Hypothalamus (tissue), 51 donors: ENCODE results near the gene HBS1L.
A peak's percentile ranks its signal among the peaks of the same experiment; 100 is the strongest.

Experiments used
- DNase-seq, 51 donors: peaks; one replicate each; lab custom pipeline; 2025; lab: John Stamatoyannopoulos, UW

Gene HBS1L

GRCh38 chr6:135054569-135055498 is at the start of gene HBS1L:
Gene HBS1L (minus strand): TSS chr6:135054822. CDS start chr6:135054691, 131 bp downstream.
- DNase-seq, result peak; percentile 71 to 97 (median 92)

- DNase-seq, result no peak
Measured at GRCh38 chr6:135104199-135104598, 49.6 kb upstream of the HBS1L start.

- no peak for DNase-seq
Measured at GRCh38 chr6:135102191-135102590, 47.6 kb upstream of the HBS1L start.

DNA sequence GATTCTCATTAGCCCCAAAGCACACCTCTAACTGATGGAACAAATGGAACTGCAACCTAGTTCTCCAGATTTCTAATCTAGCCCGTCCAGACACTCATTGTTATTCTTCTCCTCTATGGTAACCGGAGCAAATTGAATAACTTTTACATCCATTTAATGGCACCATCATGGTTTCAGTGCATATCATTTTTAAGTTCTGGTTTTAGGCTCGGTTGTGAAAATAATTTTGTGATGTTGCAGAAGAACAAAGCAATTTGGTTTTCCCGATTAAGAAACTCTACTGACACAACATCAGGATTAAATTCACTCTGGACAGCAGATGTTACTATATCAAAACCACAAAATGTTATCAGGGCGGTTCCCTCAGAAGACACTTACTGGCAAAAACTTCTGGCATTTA is 42.5 kb upstream of the HBS1L start:
- no peak for DNase-seq

DNA sequence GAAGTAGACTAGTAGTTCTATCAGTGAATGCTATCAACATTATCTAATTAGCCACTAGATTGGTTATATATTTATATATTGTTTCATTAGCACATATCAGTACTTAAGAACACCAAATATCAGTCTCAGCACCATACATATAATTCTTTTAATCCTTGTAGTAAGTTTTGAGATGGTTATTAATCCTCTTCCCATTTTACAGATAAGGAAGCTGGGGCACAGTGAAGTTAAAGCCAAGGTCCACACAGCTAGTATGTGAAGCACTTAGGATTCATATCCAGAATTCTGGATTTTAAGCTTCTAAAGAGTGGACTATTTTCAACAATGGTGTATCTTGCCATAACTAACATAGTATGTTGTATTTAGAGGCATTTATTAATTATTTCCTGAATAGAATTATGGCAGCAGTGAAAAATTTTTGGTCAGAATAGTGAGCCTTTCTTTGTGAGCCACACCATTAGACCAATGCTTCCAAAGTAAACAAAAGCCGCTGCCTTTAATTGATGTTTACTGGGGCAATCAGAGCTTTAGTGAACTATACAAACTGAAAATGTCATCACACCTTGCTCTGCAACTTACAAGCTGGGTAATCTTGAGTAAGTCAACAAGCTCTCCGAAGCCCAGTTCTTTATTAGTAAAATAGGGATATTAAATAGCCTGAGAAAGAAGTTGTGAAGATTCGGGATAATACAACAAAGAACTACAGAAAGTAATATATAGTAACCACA is 41.9 kb upstream of the HBS1L start:
- no peak for DNase-seq

- DNase-seq, result no peak
Measured at GRCh38 chr6:135095716-135096115, 41.1 kb upstream of the HBS1L start.

DNA sequence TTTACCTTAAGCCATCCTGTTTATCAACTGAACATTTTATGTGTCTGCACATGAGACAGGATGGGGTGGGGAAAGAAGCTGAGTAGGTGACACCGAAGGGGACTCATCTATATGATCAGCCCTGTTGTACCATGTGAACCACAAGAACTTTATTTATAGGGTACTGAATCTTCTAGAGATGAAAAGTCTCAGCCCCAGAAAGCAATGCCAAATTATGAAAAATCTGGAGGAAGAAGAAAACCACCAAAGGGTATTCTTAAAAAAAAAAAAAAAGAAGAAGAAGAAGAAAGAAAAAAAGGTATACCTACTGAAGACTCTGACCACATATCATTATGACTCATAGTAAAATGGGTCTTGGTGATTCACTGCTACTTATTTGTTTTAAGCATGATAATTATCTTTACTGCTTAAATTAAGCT is 39.8 kb upstream of the HBS1L start:
- no peak for DNase-seq

DNA sequence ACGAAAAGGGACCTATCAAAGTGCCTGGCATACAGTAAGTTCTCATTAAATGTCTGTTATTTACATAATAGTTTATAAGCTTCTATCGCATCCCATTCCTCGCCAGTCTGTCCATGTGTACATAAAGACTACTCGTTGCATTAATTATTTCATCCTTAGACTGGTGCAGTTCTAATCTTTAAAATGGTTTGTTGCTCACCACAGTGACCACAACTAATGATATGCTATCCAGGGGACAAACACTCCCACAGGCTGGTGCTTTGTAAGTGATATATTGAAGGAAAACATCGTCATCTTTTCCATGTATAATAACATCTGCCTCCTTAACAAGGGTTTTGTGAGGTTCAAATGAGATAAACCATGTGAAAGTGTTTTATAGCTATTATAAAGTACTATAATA is 39.0 kb upstream of the HBS1L start:
- no peak for DNase-seq

DNA sequence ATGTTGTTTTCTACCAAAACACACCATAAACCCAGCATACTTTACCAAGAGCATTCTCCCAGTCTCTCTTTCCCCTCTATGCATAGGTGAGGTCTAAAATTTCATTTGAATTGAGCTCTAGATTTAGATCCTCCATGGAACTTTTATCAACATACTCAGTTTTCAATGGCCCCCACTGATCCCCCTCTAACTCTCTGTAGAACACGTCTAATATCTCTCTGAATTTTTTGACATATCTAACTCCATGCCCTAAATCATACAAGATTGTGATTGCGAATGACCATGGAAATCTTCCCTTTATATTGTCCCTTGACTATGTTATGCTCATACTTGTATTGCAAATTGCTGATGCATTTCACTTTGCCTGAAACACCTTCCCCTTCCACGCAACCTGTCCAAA is 38.1 kb upstream of the HBS1L start:
- DNase-seq, result no peak

- no peak for DNase-seq
Measured at GRCh38 chr6:135090819-135091218, 36.2 kb upstream of the HBS1L start.

DNA sequence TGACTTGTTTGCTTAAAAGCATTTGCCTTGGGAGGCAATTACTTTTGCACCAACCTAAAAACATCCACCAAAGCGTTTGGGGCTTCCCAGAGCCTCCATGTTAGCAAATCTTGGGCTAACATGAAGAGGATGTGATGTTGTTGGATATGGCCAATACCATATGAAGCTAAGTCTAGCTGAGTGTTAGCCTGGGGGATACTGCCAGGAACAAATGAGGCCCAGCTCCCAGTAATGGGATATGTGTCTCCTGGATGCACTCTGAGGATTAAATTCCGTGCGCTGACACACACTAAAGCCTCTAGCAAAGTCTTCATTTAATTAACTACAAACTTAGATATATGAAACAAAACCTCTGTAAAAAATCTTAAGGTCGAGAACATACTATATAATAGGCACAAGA is 35.3 kb upstream of the HBS1L start:
- no peak for DNase-seq

DNA sequence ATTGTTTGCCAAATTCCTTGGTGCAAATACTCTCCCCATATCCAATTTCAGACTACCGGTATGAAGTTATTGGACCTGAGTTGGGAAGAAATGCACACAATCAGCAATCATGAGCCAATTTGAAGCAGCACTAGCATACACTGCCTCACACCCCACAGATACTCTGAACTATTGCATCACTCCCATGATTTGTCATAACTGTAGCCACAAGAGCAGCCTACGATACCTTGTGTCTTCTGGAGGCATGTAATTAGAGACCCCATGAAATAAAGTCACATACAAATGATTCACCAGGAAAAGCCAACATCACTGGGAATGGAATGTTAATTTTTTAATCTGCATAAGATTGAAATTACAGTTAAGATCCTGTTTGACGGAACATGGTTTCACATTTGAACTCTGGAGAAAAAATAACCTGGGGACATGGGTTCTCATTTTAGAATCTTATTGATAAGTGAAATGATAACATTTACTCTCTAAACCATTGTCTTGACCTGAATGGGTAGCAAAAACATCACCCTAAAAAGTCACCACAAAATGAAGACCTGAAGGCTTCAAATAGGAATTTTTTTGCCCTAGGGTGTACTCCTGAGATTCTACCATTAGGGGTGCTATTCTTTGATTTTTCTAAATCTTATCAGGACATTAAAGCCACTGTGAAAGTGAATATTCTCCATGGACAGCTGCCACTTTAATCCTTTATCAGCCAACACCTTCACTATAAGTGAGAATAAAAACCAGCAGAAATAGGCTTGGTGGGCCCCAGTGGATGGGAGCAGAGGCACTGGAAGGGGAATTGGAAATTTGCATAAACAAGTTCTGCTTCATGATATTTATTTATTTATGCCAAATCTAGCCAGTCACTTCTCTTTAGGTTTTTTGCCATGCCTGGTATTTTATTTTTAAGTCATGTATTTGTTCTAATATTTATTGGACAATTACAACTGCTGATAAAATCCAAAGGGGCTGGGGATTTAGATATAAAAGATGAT is 34.5 kb upstream of the HBS1L start:
- DNase-seq, result no peak

- DNase-seq, result no peak
Measured at GRCh38 chr6:135088281-135088680, 33.7 kb upstream of the HBS1L start.

- no peak for DNase-seq
Measured at GRCh38 chr6:135087803-135088202, 33.2 kb upstream of the HBS1L start.

DNA sequence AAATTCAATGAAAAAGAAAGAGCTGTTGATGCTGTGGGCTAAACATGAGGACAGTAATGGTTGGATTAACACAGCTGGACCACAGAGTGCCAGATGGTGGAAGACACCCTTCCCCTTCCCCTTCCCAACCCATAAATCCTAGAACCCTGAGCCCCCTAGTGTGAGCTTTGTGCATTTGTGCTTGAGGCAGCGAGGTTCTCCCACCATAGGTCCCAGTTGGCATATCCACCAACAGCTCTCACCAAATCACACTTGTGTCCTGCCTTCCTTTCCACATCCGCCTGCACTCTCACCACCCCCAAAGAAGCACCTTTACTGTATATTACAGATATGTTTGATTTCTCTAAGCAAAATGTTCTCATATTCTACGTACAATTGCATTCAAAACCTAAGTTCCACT is 32.8 kb upstream of the HBS1L start:
- no peak for DNase-seq

- DNase-seq, result no peak
Measured at GRCh38 chr6:135086414-135086764, 31.8 kb upstream of the HBS1L start.

DNA sequence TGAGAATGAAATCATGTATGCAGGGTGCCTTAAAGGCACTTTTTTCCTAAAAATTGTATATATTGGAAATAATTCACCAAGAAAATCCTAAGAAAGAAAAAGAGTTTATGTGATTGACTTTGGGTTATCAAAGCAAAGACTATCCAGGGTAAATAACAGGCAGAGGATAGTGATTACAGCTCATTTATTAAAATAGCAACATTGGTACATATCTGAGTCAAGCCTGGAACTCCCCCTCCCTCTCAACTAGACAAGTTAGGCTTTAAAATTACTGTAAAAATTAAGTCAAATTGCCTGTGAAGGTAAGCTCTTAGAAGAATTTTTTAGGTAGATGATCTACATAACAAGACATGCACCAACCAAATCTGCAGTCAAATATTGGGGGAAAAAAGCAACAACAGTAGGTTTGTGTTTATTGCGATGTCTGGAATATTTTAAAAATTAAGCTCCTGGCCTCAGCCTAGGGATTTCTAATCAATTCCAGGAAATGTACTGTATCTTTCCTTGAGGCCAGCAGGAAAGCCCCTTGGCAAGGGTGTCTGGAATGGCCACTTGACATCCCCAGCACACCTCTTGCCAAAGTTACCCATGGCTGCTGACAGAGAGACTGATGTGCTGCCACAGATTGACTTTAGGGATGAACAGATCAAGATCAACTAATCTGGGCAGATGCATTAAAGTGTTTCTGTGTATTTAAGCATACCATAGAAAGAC is 31.2 kb upstream of the HBS1L start:
- no peak for DNase-seq

DNA sequence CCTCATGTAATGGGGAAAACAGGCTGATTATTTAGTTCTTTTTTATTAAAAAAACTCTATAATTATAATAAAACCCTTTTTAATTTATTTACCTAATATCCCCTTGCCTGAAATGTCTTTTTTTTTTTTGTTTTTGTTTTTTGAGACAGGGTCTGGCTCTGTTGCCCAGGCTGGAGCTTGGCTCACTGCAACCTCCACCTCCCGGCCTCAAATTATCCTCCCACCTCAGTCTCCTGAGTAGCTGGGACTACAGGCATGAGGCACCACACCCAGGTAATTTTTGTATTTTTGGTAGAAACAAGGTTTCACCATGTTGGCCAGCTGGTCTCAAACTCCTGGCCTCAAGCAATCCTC is 30.3 kb upstream of the HBS1L start:
- DNase-seq, result no peak

DNA sequence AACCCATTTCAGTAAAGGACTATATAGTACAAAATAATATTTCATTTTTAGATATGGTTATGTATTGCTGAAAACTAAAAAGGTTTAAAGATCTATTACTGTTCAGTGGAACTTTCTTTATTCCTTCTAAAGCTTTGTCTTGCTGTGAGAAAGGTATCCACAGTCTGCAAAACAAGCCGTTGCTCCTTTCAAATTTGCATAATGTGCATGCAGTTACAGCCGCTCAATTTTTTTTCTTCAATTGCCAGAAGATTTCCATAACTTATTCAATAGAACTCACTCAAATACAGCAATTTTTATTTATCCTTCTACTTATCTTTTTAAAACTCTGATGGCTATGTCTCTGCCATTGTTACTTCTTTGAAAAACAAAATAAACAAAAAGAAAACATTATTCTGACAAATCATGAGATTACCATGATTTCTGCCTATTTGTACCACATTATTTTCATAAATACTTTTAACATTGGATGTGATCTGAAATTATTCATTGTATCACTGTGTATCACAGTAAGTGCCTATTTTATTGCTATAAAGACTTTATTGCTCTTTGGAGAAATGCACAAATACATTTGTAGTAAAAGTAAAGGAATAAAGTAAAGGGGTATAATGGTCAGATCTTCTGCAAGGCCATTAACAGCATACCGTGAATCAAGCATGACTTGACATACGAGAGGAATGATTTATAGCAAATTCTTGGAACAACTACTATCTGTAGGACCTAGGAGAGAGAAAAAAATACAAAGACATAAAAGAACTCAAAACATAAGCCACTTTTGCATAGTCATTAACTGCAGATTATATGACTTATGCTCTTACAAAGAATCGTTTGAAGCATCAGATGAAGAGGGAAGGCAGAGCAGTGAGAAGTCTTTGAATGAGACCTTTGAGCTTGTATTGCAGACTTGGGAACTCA is 29.6 kb upstream of the HBS1L start:
- no peak for DNase-seq
